CD4-positive, alpha-beta T cell treated with Interferon alpha-2 for 1 hour (primary cell): ENCODE measurements around the gene OR11A1.

Experiments
- DNase-seq, 2 donors: peaks; one replicate each; pipeline ENCODE4 v3.0.0-alpha.2; 2020 to 2022

The OR11A1 gene

DNA sequence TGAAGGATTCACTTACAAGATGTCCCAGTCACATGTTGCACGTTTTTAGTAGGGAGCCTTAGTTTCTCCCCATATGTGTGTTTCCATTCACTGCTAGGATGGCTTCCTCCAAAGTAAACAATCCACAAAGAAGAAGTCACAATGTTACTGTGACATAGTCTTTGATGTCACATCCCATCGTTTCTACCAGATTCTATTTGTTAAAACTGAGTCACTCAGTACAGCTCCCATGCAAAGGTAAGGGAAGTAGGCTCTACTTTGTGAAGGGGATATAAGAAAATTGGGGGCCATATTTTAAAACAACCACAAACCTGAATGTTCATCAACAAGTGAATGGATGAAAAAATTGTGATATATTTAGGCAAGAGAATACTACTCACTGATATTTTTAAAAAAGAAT, at the start of gene OR11A1, which contains the start of gene OR2H1:
TSS of gene OR11A1 (minus strand) at position 101 of the 400 bp plus-strand sequence. CDS start 29,430 bp downstream, outside the sequence.
TSS of gene OR2H1 (plus strand) at position 185 of the 400 bp plus-strand sequence. CDS start 4,615 bp downstream, outside the sequence.
- DNase-seq: no peak

DNA sequence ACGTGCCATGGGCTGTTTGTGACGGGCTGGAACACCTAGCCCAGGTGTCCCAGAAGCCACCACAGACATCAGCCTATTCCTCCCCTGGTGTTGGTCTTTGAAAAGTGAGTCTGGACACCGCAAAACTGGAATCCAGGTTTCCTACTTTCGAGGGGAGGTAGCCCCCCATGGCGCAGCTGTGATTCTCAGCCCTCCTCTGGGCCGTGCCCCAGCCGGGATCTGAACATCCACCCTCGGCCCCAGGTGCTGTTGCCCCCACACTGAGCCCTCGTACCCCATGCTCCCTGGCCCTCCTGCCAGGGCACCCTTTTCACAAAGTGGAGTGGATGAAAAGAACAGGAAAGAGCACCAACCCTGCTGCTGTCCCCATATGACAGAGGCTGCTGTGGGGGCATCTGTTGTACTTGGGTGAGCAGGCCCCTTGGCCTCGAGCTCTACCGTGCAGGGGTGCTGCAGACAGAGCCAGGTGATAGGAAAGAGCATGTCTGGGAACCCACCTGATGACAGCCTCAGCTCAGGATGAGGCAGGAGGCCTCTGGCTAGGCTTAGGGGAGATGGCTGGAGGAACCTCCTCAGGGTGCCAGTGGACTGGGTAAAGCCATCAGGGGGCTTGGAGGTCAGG, 49.7 kb upstream of the OR11A1 start:
- no peak for DNase-seq

DNA sequence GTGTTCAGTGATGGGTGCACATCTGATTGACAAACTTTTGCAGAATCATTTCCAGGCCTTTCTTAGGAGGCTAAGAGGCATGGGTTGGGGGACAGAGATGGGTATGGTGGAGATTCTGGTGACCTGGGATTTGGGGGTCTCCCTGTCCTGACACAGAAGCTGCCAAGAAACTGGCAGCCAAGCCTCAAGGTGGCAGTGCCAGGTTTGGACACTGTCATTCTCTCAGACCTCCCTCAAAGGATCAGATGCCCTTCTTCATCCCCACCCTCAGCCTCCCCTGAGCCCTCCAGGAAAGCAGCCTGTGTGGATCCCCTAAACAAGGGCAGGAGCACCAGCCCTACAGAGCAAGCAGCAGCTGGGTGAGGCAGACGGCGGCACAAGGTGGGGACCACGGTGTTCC, 48.9 kb upstream of the OR11A1 start:
- DNase-seq: no peak

GRCh38 chr6:29504961-29505360, 48.1 kb upstream of the OR11A1 start:
- no peak for DNase-seq

GRCh38 chr6:29502597-29502996, 45.7 kb upstream of the OR11A1 start:
- no peak for DNase-seq

GRCh38 chr6:29502181-29502580, 45.3 kb upstream of the OR11A1 start:
- no peak for DNase-seq

- DNase-seq: no peak
These were observed 44.2 kb upstream of the OR11A1 start for GRCh38 chr6:29501106-29501505.

GRCh38 chr6:29500594-29500993, 43.7 kb upstream of the OR11A1 start:
- no peak for DNase-seq

GRCh38 chr6:29499704-29500103, 42.8 kb upstream of the OR11A1 start:
- no peak for DNase-seq

DNA sequence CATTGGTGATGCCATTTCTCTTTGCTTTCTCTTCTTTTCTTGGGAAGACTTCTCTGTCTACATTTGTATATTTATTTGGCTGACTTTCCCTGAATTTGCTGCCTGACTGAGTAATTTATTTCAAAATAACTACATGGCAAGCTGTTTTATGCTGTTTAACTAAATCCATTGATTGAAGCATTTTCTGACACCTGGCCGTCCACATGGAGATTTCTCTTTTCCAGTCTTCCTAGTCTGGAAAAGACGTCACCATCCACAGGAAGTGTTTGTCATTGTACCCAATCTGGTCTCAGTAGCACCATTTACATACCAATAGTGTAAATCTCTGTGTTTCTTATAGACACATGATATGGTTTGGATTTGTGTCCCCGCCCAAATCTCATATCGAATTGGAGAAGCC, 40.1 kb upstream of the OR11A1 start:
- DNase-seq: no peak

DNA sequence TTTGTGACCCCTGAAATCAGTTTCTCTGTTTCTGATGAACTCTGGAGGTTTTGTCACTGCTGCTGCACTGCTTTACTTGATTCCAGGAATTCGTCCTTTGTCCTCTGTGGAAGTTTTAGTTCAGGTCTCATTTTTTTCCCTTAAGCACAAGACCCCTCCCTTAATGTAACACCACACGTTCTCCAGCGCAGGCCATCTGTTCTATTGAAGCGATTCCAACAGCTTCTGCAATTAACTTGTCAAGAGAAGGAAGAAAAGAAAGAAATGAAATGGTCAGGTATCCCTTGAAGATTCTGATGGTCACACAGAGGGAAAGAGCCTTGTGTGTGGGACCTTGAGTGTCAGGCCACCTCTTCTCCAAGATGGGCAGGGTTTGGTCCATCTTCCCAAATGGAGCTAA, 38.7 kb upstream of the OR11A1 start:
- DNase-seq: no peak

DNA sequence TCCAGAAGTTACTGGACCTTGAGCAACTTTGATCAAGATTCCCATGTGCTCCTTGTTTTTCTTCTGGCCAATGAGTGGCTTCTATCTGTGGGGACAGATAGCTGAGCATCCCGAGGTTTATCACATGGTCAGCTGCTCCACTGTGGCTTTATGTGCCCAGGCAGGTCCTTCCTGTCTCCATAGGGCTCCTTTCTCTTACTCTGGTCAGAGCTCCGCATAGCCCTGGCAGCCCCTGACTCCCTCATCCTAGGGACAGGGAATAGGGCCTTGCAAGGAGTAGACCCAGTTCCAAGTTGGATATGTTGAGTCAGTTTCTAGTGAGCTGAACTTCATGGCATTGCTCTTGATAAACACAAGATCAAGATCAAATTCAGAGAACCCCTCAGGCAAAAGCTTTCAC, 37.3 kb upstream of the OR11A1 start:
- no peak for DNase-seq

DNA sequence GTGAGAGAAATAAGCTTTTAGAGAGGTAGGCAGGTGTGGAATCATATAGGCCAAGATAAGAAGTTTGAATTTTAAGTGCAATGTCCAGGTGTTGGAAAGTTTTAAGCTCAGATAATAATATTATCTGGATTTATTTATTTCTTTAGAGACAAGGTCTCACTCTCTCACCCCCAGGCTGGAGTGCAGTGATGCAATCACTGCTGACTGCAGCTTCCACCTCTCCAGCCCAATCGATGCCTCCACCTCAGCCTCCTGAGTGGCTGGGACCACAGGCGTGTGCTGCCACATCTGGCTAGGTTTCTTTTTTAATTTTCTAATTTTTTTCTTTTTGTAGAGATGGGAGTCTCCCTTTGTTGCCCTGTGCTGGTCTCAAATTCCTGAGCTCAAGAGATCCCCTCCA, 36.4 kb upstream of the OR11A1 start:
- DNase-seq: no peak

DNA sequence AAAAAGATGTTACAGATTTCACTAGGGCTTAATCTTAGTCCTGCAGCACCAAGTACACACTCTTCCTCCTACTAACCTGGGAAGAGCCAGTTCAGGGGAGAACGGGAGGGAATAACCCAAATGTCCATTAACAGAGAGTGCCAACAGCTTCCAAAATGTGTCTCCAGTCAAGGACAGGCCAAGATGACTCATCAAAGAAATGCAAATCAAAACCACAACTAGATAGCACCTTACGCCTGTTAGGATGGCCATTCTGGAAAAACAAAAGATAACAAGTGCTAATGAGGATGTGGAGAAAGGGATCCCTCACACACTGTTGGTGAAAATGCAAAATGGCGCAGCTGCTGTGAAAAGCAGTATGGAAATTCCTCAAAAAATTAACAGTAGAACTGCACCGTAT, 34.7 kb upstream of the OR11A1 start:
- no peak for DNase-seq

DNA sequence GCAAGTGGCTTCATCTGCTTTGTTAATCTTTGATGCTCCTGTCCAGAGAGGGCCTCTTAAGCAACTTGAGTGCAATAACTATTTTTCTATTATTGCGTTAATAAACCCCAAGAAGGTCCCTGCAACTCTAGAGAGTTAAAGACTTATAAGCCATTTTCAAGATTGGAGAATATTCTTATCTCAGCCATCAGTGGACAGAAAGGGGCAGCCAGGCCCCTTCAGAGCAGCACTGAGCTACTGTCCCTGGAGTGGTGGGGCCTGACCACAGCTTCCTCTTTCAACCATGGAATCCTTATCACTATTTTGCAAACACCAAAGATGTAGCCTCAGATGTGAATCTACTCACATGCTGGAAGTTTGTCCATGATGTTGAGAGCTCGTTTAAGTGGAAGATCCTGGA, 33.7 kb upstream of the OR11A1 start:
- DNase-seq: no peak

DNA sequence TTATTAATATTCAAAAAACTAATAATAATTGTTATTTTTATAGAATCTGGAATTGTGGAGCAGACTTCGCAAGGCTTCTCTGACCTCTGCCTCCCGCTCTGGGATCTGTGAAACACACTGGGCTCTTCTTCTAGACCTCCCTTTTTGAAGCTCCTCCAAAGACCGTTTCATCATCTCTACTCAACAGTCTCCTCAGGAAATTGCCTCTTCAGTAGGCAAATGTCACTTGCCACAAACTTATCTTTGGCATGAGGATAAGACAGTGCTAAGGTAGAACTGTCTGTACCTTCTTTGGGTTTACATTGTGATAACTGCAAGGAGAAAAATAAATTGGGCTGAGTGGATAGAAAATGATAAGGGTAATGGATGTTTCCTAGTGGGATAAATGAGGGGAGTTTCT, 33.2 kb upstream of the OR11A1 start:
- DNase-seq: no peak

DNA sequence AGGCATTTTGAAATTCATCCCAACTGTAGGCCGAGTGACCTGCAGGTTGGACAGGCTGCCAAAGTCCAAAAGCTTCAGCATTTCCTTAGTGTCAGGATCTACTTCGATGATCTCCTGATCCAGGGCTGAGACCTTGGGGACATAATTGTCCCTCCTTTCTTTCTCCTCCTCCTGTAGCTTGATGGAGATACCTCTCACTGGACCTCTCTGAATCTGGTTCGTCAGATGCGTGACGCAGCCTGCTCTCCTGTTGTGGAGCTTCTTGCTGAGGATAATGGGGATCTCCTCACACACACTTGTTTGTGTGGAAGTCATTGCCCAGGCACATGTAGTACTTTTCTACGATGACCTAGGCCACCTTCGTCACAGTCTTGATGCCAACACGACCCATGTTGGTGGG, 32.4 kb upstream of the OR11A1 start:
- DNase-seq: no peak

GRCh38 chr6:29488874-29489273, 32.0 kb upstream of the OR11A1 start:
- no peak for DNase-seq

DNA sequence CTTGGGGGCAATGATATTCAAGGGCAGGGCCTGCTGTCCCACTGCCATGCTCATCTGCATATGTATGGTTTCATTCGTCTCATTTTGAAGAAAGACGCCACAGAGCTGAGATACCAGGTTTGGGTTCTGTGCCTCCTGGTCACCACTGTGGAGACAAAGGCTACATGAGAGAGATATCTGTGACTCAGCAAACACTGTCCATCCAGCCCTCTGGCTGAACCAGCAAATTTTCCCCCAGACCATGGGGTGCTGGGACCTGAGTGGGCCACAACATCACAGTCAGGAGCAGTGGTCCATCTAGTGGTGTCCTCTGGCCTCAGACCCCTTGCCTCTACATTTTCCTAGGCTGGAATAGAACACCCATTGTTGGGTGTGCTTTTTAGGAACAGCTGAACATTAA, 30.8 kb upstream of the OR11A1 start, which contains the start of gene MAS1L:
TSS of gene MAS1L (minus strand) at position 297 of the 400 bp plus-strand sequence. CDS start at position 243, 54 bp downstream.
- no peak for DNase-seq

- no peak for DNase-seq
These were observed 30.3 kb upstream of the OR11A1 start for GRCh38 chr6:29487131-29487530.

DNA sequence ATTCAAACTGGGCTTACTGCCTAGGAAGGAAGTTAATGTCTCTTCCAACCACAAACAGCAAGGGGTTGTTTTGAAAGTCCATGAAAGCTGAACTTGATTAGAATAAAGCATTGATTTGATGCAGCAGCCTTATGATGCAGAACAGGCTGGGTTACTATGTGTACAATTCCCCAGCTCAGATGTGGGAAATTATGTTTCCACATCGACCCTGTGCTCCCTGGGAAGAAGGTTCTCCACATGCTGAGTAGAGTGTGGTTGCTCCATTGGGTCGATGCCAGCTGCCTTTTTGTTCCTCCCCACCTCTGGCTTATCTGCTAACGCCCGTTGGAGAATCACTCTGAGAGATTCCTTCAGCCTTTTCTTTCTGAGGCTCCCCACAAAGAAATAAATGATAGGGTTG, 29.7 kb upstream of the OR11A1 start:
- no peak for DNase-seq

- no peak for DNase-seq
These were observed 26.9 kb upstream of the OR11A1 start for GRCh38 chr6:29483735-29484134.

DNA sequence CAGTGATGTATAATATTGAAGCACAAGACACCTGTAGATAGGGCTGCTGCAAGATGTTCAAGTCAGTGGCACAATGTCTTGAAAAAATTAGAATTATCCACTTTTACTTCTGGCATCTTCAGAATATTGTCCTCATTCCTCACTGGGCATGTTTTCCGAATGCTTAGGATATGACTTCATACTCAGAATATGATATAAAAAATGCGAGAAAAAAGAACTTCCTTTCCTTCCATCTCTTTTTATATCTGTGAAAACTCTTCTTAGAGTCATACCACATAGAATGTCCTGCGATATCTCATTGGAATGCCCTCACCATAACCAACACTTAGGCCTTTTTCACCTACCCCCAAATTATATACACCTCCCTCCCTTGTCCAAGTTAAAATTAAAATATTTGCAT, 26.3 kb upstream of the OR11A1 start:
- no peak for DNase-seq

DNA sequence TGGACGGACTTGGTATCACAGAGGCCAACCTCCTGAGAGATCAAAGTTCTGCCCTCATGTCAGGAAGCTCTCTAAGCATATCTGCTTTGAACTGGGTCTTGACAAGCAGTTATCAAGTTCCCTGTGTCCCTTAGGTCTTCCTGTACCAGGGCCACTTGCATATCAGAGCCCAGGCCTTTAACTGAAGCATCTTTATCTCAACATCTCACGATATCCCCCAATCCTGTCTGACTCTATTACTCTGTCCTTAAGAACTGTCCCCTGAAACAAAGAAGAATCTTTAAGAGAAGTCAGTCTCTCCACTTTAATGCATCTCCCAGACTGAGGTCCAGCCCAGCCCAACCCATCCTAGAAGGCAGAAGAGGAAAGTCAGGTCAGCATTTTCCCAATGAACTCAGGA, 22.7 kb upstream of the OR11A1 start:
- no peak for DNase-seq

DNA sequence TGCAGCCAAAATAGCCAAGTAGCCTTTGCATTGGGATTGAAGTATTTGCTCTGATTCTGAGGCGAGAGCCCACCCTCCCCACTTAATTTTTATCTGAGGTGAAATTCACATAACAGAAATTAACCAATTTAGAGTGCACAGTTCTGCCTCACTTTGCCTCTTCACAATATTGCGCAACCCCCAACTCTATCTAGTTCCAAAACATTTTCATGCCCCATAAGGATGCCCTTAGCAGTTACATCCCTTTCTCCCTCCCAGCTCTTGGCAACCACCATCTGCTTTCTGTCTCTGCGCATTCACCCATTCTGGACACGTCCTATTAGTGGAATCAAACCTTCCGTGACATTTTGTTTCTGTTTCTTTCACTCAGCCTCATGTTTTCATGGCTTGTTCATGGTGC, 21.9 kb upstream of the OR11A1 start:
- no peak for DNase-seq
